Fibroblast of lung (primary cell): ENCODE data around the gene LZTR1.

Experiments used
- EZH2 ChIP-seq: IDR thresholded peaks from 2 replicates; pipeline ENCODE4 v1.5.1; 2012; ENCODE audit warnings: low read length, control low read depth, mild to moderate bottlenecking; ENCODE audit errors: missing control alignments
- TF ChIP-seq, protein P1 (sequence below), 2 donors: IDR thresholded peaks in 1 of 2; conservative IDR thresholded peaks in 1 of 2; 1 replicate in 1 of 2; 2 replicates in 1 of 2; pipeline ENCODE4 v1.5.1; 2011 to 2012; ENCODE audit warnings: low read length in 2 of 2, control low read depth in 1 of 2, inconsistent platforms in 1 of 2, low read depth in 1 of 2, mild to moderate bottlenecking in 1 of 2

DNA sequence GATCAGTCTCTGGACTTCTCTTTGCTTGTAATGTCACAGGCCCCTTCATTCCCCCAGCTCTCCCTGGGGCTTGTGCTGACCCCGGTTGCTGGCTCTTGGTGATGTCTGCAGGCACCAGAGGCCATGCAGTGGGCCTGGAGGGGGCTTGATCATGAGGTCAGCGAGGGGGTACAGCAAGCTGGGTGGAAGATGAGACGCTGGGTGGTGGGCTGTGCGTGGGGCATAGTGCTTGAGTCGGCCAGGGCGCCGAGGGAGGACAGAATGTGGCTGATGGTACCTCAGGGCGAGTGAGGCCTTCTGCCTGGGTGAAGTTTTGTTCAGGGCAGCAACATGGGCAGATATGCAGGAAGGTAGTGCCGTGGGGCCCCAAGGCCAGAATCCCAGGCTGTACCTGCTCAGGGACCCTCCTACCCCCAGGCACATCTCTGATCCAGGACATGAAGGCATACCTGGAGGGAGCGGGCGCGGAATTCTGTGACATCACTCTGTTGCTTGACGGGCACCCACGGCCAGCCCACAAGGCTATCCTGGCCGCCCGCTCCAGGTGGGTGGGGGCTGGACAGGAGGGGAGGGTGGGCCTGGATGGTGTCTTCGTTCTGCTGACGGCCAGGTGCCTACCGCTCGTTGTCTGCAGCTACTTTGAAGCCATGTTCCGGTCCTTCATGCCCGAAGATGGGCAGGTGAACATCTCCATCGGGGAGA lies 13.4 kb downstream of the LZTR1 start:
- TF ChIP-seq, protein P1, sequence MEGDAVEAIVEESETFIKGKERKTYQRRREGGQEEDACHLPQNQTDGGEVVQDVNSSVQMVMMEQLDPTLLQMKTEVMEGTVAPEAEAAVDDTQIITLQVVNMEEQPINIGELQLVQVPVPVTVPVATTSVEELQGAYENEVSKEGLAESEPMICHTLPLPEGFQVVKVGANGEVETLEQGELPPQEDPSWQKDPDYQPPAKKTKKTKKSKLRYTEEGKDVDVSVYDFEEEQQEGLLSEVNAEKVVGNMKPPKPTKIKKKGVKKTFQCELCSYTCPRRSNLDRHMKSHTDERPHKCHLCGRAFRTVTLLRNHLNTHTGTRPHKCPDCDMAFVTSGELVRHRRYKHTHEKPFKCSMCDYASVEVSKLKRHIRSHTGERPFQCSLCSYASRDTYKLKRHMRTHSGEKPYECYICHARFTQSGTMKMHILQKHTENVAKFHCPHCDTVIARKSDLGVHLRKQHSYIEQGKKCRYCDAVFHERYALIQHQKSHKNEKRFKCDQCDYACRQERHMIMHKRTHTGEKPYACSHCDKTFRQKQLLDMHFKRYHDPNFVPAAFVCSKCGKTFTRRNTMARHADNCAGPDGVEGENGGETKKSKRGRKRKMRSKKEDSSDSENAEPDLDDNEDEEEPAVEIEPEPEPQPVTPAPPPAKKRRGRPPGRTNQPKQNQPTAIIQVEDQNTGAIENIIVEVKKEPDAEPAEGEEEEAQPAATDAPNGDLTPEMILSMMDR (conservative IDR thresholded peaks at IDR 0.05 in 1 of 2, IDR thresholded peaks at IDR 0.05 in 1 of 2; ENCODE audit: low read depth in 1 of 2, low read length in 2 of 2) = no peak
- TF ChIP-seq EZH2 = no peak
